Fibroblast of lung (primary cell): Measurements from ENCODE around the gene ARHGEF4. TPM values are rescaled to one million over a fixed set of nuclear protein-coding genes. Genes with fewer than 3 reads are reported as not detected.

ENCODE experiments used
- DNase-seq, 2 donors: peaks; one replicate each; pipeline versions ENCODE4 v3.0.0 to v3.0.0-alpha.2; 2010; ENCODE audit warnings: low read depth in 2 of 2
- H2AFZ ChIP-seq: 2 replicates; pipeline ENCODE4 v1.5.1; 2012; ENCODE audit warnings: low read length, control low read depth, inconsistent platforms
- H3K27ac ChIP-seq: 2 replicates; pipeline ENCODE4 v1.5.1; 2011; ENCODE audit warnings: low read length, control low read depth; ENCODE audit not compliant: insufficient read depth
- H3K27me3 ChIP-seq: 2 replicates; pipeline ENCODE4 v1.5.1; 2011; ENCODE audit warnings: mild to moderate bottlenecking, low read length; ENCODE audit not compliant: control insufficient read depth, insufficient read depth
- H3K36me3 ChIP-seq: 2 replicates; pipeline ENCODE4 v1.5.1; 2011; ENCODE audit warnings: low read length; ENCODE audit not compliant: control insufficient read depth, insufficient read depth
- H3K4me1 ChIP-seq: 2 replicates; pipeline ENCODE4 v1.5.1; 2011; ENCODE audit warnings: low read length; ENCODE audit not compliant: control insufficient read depth, insufficient read depth; ENCODE audit errors: extremely low read depth
- H3K4me2 ChIP-seq: 2 replicates; pipeline ENCODE4 v1.5.1; 2011; ENCODE audit warnings: low read length, control low read depth; ENCODE audit not compliant: insufficient read depth; ENCODE audit errors: extremely low read depth
- H3K4me3 ChIP-seq, 4 experiments: fragments of 200-600 bp in 1 of 4; sonication (generic) in 1 of 4; replicated peaks in 1 of 4; 2 replicates each; pipeline ENCODE4 v1.5.1; 2011 to 2016; ENCODE audit warnings: low read length in 4 of 4, low read depth in 3 of 4, mild to moderate bottlenecking in 3 of 4, control low read depth in 2 of 4, inconsistent platforms in 1 of 4, mixed read lengths in 1 of 4; ENCODE audit not compliant: insufficient read depth in 1 of 4; ENCODE audit errors: control extremely low read depth in 1 of 4
- H3K79me2 ChIP-seq: 2 replicates; pipeline ENCODE4 v1.5.1; 2012; ENCODE audit warnings: mild to moderate bottlenecking, low read length, inconsistent platforms; ENCODE audit not compliant: control insufficient read depth, insufficient read depth
- H3K9ac ChIP-seq: 2 replicates; pipeline ENCODE4 v1.5.1; 2011; ENCODE audit warnings: mild to moderate bottlenecking, low read length, control low read depth; ENCODE audit not compliant: insufficient read depth
- H3K9me3 ChIP-seq: 2 replicates; pipeline ENCODE4 v1.5.1; 2012; ENCODE audit warnings: low read depth, low read length; ENCODE audit not compliant: control insufficient read depth, insufficient read depth
- H4K20me1 ChIP-seq: 2 replicates; pipeline ENCODE4 v1.5.1; 2011; ENCODE audit warnings: low read length; ENCODE audit not compliant: control insufficient read depth, insufficient read depth; ENCODE audit errors: extremely low read depth
- EZH2 ChIP-seq: IDR thresholded peaks from 2 replicates; pipeline ENCODE4 v1.5.1; 2012; ENCODE audit warnings: low read length, control low read depth, mild to moderate bottlenecking; ENCODE audit errors: missing control alignments
- polyA plus RNA-seq, 2 donors: library from polyadenylated mRNA; depleted of rRNA in 1 of 2; stranded (reverse) in 1 of 2; unstranded in 1 of 2; fragments of >200 nt; gene quantifications; 2 replicates each; pipeline ENCODE4 v1.2.1, GENCODE V29; 2011 to 2012; ENCODE audit warnings: missing spikeins in 1 of 2
- total RNA-seq: library from RNA; depleted of rRNA; stranded (reverse); fragments of >200 nt; gene quantifications from 2 replicates; pipeline ENCODE4 v1.2.1, GENCODE V29; 2014
- TF ChIP-seq, protein P1 (sequence below), 2 donors: IDR thresholded peaks in 1 of 2; conservative IDR thresholded peaks in 1 of 2; 1 replicate in 1 of 2; 2 replicates in 1 of 2; pipeline ENCODE4 v1.5.1; 2011 to 2012; ENCODE audit warnings: low read length in 2 of 2, control low read depth in 1 of 2, inconsistent platforms in 1 of 2, low read depth in 1 of 2, mild to moderate bottlenecking in 1 of 2

Gene ARHGEF4
- total and polyA plus RNA-seq, 2 donors (not counting 1 experiment from before 2014, with no cell fraction given) = 0.05 to 0.83 TPM

DNA sequence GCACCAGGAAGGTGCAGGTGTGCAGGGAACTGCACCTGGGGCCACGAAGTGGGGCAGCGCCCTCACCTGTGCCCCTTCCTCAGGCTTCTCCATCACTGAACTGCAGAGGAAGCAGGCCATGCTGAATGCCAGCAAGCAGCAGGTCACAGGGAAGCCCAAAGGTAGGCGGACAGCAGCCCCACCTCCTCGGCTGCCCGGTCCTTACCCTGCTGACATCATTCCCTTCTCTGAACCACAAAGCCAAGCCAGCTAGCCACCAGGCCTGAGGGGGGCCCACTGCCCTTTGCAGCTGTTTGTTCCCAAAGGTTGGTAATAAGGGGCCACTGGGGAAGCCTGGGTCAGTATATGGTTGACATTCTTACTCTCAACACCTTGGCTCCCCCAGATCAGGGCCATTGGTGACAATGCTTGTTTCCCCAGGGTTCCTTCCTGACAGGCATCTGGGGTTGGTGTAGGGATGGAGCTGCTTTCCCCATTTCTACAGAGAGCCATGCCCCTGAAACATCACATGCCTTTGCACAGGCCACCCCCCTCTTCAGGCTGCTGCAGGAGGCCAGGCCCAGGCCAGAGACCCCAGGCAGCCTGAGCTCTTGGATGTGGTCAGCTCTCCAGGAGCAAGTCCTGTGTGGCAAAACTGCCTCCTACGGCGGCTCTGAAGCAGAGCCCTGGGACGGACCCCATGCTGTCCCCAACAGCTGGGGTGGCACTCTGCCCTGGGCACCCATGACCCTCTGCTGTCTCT, 208.7 kb downstream of the ARHGEF4 start:
- H2AFZ ChIP-seq = no peak overlapping the region
- H3K4me1 ChIP-seq = no peaks in the 10 kb centered on the region

DNA sequence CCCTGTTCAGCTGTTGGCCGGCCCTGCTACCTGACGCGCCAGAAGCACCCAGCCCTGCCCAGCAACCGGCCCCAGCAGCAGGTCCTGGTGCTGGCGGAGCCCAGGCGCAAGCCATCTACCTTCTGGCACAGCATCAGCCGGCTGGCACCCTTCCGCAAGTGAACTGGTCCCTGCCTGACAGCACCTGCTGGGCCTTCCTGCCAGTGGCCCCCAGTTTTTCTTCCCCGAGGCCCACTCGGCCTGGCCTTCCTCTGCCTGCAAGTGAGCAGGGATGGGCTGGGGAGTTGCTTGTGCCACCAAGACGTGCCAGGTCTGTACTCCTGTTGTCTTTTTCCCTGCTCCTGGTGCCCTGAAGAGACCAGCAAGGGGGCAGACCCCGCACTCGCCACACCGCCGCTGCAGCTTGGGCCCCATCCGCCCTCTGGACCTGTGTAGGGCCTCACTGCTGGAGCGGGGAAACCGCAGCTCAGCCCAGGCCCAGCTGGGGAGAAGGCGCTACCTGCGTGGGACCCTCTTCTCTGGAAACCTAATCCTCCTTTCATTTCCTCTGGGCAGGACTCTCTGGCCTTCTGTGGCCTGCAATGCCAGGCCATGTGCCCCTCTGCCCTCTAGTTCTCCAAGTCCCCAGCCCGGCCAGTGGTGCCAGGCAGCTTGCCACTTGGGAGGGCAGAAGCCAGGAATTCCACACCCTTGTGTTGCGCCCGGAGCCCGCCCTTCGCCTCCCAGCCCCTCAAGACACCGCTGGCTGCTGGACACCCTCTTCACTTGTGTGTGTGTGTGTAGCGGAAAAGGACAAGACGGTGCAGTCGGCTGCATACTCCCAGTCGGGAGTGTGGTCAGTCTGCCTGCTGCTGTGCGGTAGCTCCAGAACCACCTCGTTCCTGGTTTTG, 209.6 kb downstream of the ARHGEF4 start:
- TF ChIP-seq, protein P1, sequence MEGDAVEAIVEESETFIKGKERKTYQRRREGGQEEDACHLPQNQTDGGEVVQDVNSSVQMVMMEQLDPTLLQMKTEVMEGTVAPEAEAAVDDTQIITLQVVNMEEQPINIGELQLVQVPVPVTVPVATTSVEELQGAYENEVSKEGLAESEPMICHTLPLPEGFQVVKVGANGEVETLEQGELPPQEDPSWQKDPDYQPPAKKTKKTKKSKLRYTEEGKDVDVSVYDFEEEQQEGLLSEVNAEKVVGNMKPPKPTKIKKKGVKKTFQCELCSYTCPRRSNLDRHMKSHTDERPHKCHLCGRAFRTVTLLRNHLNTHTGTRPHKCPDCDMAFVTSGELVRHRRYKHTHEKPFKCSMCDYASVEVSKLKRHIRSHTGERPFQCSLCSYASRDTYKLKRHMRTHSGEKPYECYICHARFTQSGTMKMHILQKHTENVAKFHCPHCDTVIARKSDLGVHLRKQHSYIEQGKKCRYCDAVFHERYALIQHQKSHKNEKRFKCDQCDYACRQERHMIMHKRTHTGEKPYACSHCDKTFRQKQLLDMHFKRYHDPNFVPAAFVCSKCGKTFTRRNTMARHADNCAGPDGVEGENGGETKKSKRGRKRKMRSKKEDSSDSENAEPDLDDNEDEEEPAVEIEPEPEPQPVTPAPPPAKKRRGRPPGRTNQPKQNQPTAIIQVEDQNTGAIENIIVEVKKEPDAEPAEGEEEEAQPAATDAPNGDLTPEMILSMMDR (conservative IDR thresholded peaks at IDR 0.05 in 1 of 2, IDR thresholded peaks at IDR 0.05 in 1 of 2; ENCODE audit: low read depth in 1 of 2, low read length in 2 of 2) = no peak
- TF ChIP-seq EZH2 = no peak
- Histone ChIP-seq H4K20me1 (no peaks in the 10 kb centered on the region), H2AFZ (no peak overlapping the region), H3K27me3 (no peaks in the 10 kb centered on the region), H3K4me2 (no peak overlapping the region), H3K79me2 (no peaks in the 10 kb centered on the region), H3K4me3 (no peak overlapping the region), H3K4me1 (no peaks in the 10 kb centered on the region), H3K27ac (no peak overlapping the region), H3K9me3 (no peaks in the 10 kb centered on the region), H3K36me3 (peaks cover 15% of the 10 kb centered on the region), H3K9ac (no peak overlapping the region)
- DNase-seq = no peak

More for the DNA sequence above, 208.7 kb downstream of the ARHGEF4 start:
- no peak overlapping the region for H3K4me2 ChIP-seq
- H4K20me1 ChIP-seq = no peaks in the 10 kb centered on the region
- no peak overlapping the region for H3K9ac ChIP-seq
- no peaks in the 10 kb centered on the region for H3K79me2 ChIP-seq
- peaks cover 13% of the 10 kb centered on the region for H3K36me3 ChIP-seq
- DNase-seq = no peak
- no peak for TF ChIP-seq EZH2
- TF ChIP-seq, protein P1 (conservative IDR thresholded peaks at IDR 0.05 in 1 of 2, IDR thresholded peaks at IDR 0.05 in 1 of 2; ENCODE audit: low read depth in 1 of 2, low read length in 2 of 2) = no peak
- H3K27ac ChIP-seq = no peak overlapping the region
- H3K9me3 ChIP-seq = no peaks in the 10 kb centered on the region
- H3K4me3 ChIP-seq = no peak overlapping the region
- H3K27me3 ChIP-seq = no peaks in the 10 kb centered on the region

DNA sequence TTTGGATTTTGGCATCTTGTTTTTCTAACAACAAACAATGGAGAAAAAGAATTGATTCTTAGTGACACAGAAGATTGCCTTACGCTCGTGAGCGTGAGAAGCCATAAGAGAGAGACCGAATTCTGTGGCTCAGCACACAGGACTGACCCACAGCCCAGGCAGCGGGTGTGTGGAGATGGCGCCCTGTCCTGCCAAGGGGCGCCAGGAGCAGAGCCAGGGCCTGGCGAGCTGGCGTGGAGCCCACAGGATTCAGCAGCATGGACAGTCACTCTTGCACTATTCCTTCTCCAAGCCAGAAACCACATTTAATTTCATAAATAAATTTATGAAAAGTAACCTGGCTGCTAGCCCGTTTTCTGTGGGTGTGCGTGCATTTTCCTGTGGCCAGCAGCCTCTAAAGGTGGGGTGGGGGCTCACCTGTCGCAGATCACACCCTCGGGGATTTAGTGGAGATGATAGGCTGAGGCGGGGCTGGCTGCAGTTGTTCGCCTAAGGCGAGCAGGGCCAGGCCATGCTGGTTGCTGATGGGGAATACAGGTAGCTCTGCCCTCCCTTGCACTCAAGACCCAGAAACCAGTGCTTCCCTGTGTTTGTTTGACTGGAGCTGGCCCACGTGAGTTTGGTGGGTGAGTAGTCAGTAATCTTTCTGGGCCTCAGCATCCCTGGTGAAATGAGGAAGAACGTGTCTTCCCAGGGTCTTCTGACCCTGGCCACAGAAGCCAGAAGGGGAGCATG, 210.4 kb downstream of the ARHGEF4 start:
- no peak overlapping the region for H3K9ac ChIP-seq
- H3K4me1 ChIP-seq = no peaks in the 10 kb centered on the region
- no peak overlapping the region for H3K27ac ChIP-seq
- no peak for DNase-seq
- no peak overlapping the region for H3K4me2 ChIP-seq
- no peaks in the 10 kb centered on the region for H3K27me3 ChIP-seq
- H3K9me3 ChIP-seq = no peaks in the 10 kb centered on the region
- H2AFZ ChIP-seq = no peak overlapping the region
- no peak overlapping the region for H3K4me3 ChIP-seq
- H3K36me3 ChIP-seq = peaks cover 15% of the 10 kb centered on the region
- no peaks in the 10 kb centered on the region for H3K79me2 ChIP-seq
- no peaks in the 10 kb centered on the region for H4K20me1 ChIP-seq
- no peak for TF ChIP-seq EZH2
- TF ChIP-seq, protein P1 (conservative IDR thresholded peaks at IDR 0.05 in 1 of 2, IDR thresholded peaks at IDR 0.05 in 1 of 2; ENCODE audit: low read depth in 1 of 2, low read length in 2 of 2) = no peak
